ENCODE data around the gene HOXA1. TPM values are rescaled to one million over a fixed set of nuclear protein-coding genes. Genes with fewer than 3 reads are reported as not detected.

The HOXA1 gene
- total and polyA plus RNA-seq, 2 of the 4 experiments (the other 2 are of a cell fraction): 0.54 to 1.8 TPM

DNA sequence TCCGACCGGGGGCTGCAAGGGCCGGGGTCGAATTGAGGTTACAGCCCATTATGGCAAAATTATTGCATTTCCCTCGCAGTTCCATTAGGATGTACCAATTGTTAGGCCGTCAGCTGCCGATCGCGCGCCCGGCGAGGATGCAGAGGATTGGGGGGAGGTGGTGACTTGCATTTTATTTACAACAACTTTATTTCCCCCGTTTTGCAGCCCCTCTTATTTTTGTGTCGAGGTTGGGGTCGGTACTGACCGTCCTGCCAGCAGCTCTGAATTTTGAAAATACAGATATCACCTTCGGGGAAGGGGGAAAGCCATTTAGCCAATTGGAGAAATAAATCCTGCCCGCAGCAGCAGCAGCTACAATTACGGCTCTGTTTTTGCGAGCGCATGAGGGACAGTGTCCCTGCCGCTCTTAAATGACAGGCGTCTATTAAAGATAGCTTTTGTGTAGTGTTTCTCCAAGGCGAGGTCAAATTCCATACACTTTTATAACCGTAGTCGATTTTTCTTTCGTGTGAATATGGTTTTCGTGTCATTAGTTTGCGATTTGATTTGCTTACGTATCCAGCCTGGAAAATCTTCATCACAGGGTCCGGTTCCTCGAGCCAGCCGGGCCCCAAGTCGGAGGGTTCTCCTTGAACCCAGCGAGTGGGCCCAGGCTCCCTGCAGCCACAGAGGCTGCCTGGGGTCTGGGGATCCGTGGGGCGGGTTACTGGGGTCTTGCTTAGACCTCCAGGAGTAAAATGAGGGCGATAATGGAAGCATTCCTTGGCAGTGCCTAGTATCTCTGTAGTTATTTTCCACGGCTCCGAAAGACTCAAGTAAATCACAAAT, 48.4 kb upstream of the HOXA1 start:
- no TSS peak for BruUV-seq (replicated peaks)
- Histone ChIP-seq H4K8ac (ENCODE audit: low read depth in 2 of 2, low read length in 2 of 2) (peak overlapping the region; percentile 58 to 84), H3K9me3 (ENCODE audit: control insufficient read depth, insufficient read depth, low read length) (no peaks in the 10 kb centered on the region), H3K27ac (ENCODE audit: insufficient read depth, low read length) (peak overlapping the region; percentile 80), H2AFZ (replicated peaks; ENCODE audit: low read length, poor library complexity) (peak overlapping the region; percentile 90), H3K27me3 (ENCODE audit: control insufficient read depth, insufficient read depth, low read length) (no peaks in the 10 kb centered on the region), H4K20me1 (ENCODE audit: insufficient read depth, low read length) (no peaks in the 10 kb centered on the region), H3K36me3 (ENCODE audit: control insufficient read depth, insufficient read depth, low read length) (peaks cover 9% of the 10 kb centered on the region), H3K4me2 (ENCODE audit: low read depth, low read length) (peak overlapping the region; percentile 83), H2AK5ac (ENCODE audit: low read depth, low read length) (no peak overlapping the region), H3K79me1 (ENCODE audit: low read depth in 1 of 2, low read length in 2 of 2) (peaks cover 9 to 37% of the 10 kb centered on the region in 2 experiments; a peak in 3 of 4 replicates), H3K4ac (ENCODE audit: low read depth, low read length) (peak overlapping the region; percentile 79), H3K23ac (ENCODE audit: low read depth, low read length) (peak overlapping the region; percentile 86), H2AK9ac (replicated peaks; ENCODE audit: low read depth, low read length, poor library complexity) (no peak overlapping the region), H3K9ac (ENCODE audit: low read depth, low read length) (peak overlapping the region; percentile 87), H3K18ac (ENCODE audit: low read depth, low read length) (peak overlapping the region; percentile 77), H3K56ac (ENCODE audit: extremely low read depth, insufficient read depth, low read length) (peak overlapping the region; percentile 56), H2BK20ac (ENCODE audit: low read depth, low read length) (no peak overlapping the region; the same call in 1 of the 2 replicates), H3K4me1 (ENCODE audit: control insufficient read depth, insufficient read depth, low read length) (peaks cover 18% of the 10 kb centered on the region), H4K5ac (ENCODE audit: low read depth, low read length) (peak overlapping the region; percentile 76), H3K14ac (replicated peaks; ENCODE audit: low read depth, low read length) (peak overlapping the region; percentile 51), H2BK5ac (ENCODE audit: low read depth, low read length, poor library complexity, severe bottlenecking) (peak overlapping the region; percentile 66), H2BK120ac (ENCODE audit: low read depth, low read length) (peak overlapping the region; percentile 73), H3K9me1 (ENCODE audit: insufficient read depth, low read length) (no peaks in the 10 kb centered on the region), H3K4me3 (ENCODE audit: insufficient read depth, low read depth, low read length) (peak overlapping the region; percentile 40), H2BK15ac (ENCODE audit: low read depth, low read length) (peak overlapping the region; percentile 33; the same call in 2 of the 3 replicates), H4K91ac (ENCODE audit: insufficient read depth, low read depth, low read length) (peak overlapping the region; percentile 76)
- ChIA-PET CTCF (interaction anchor here (0.5 to 2.0 kb wide), 24 partner anchors 8 to 1887 kb away, joined by 3 to 9 read pairs (median 4); partner anchors contain the start of gene HOXA3), POLR2A (ENCODE audit: unreplicated experiment) (interaction anchor here (1.3 kb wide), 1 partner anchor 36 kb away, joined by 5 read pairs; no protein-coding TSS in a partner anchor)
- 0% methylated on average over 2 of the region's 40 CpGs; no CpG with 5 or more reads in 1 of the 2 experiments for WGBS, 2 experiments (ENCODE audit: extremely low coverage in 2 of 2, insufficient read length in 1 of 2)
- in situ Hi-C loops (cut with MboI; ENCODE audit: low sequenced_read_pairs) (loop anchor here (5.0 to 10.0 kb wide), 3 partner anchors 42 to 949 kb away; partner anchors contain the start of gene HOXA2), dilution Hi-C loops (cut with HindIII; ENCODE audit: low sequenced_read_pairs, unreplicated experiment) (no loop called here), intact Hi-C loops (cut with micrococcal nuclease) (loop anchor here (1.0 to 5.0 kb wide), 4 partner anchors 458 to 1282 kb away; no protein-coding TSS in a partner anchor)
- ATAC-seq (ENCODE audit: low read depth): no peak
- peak; percentile 45; the same call in 1 of the 2 replicates for TF ChIP-seq POLR2A (IDR thresholded peaks at IDR 0.05; ENCODE audit: low read depth, low read length)
- TF ChIP-seq NFE2L2 (IDR thresholded peaks at IDR 0.05; ENCODE audit: low read depth, low read length): 0 out of 2 replicates have a peak, but pooled peaks have one; percentile 3
- TF ChIP-seq CEBPB (IDR thresholded peaks at IDR 0.05; ENCODE audit: low read depth, low read length): no peak
- peak; percentile 72 for DNase-seq

Measured in IMR-90 (cell line).